BLaER1 treated with 17β-estradiol and CSF1 and Interleukin-3, amounts not matched to agents 10 nM and 100 nM (cell line): ENCODE results near the gene CACNB2.

Experiments used
- H3K27ac ChIP-seq, 11 experiments: shearing (Covaris generic); formaldehyde crosslinking; 2 replicates each; pipeline ENCODE4 v1.8.1; 2022
- H3K27me3 ChIP-seq, 11 experiments: shearing (Covaris generic); formaldehyde crosslinking; 2 replicates each; pipeline ENCODE4 v1.8.1; 2022
- H3K36me3 ChIP-seq, 11 experiments: shearing (Covaris generic); formaldehyde crosslinking; 2 replicates each; pipeline ENCODE4 v1.8.1; 2022
- H3K4me1 ChIP-seq, 10 experiments: shearing (Covaris generic); formaldehyde crosslinking; 2 replicates each; pipeline ENCODE4 v1.8.1; 2022
- H3K4me2 ChIP-seq, 11 experiments: shearing (Covaris generic); formaldehyde crosslinking; 2 replicates each; pipeline ENCODE4 v1.8.1; 2022
- H3K4me3 ChIP-seq, 10 experiments: shearing (Covaris generic); formaldehyde crosslinking; 2 replicates each; pipeline ENCODE4 v1.8.1; 2022
- H3K9ac ChIP-seq, 11 experiments: shearing (Covaris generic); formaldehyde crosslinking; 2 replicates each; pipeline ENCODE4 v1.8.1; 2022
- H3K9me3 ChIP-seq, 11 experiments: shearing (Covaris generic); formaldehyde crosslinking; replicated peaks in 1 of 11; 2 replicates each; pipeline ENCODE4 v1.8.1; 2022
- H4K20me1 ChIP-seq, 11 experiments: shearing (Covaris generic); formaldehyde crosslinking; 2 replicates each; pipeline ENCODE4 v1.8.1; 2022
- Cebpa-rat ChIP-seq, 11 experiments: shearing (Covaris generic); IDR thresholded peaks; 2 replicates each; pipeline ENCODE4 v1.8.1; 2022

Gene CACNB2

GRCh38 chr10:18523858-18524257, 383.6 kb downstream of the CACNB2 start:
- no peak for TF ChIP-seq Cebpa-rat (IDR thresholded peaks at IDR 0.05)
- Histone ChIP-seq H3K9ac (no peak overlapping the region), H3K27ac (no peak overlapping the region), H4K20me1 (no peaks in the 10 kb centered on the region), H3K4me3 (no peak overlapping the region), H3K36me3 (peaks cover 0 to 13% (median 0%) of the 10 kb centered on the region in 11 experiments; a peak in 2 of 22 replicates), H3K9me3 (peaks cover 0 to 7% (median 0%) of the 10 kb centered on the region in 11 experiments; a peak in 1 of 22 replicates), H3K27me3 (no peaks in the 10 kb centered on the region), H3K4me2 (no peak overlapping the region), H3K4me1 (peaks cover 0 to 6% (median 0%) of the 10 kb centered on the region in 10 experiments; a peak in 1 of 20 replicates)

GRCh38 chr10:18527687-18528086, 387.5 kb downstream of the CACNB2 start:
- Histone ChIP-seq H3K36me3 (peaks cover 0 to 34% (median 24%) of the 10 kb centered on the region in 11 experiments; a peak in 16 of 22 replicates), H3K4me1 (peaks cover 0 to 6% (median 0%) of the 10 kb centered on the region in 10 experiments; a peak in 1 of 20 replicates), H3K27ac (no peak overlapping the region), H3K9ac (no peak overlapping the region), H3K9me3 (peaks cover 6 to 24% (median 20%) of the 10 kb centered on the region in 11 experiments; a peak in 19 of 22 replicates), H4K20me1 (no peaks in the 10 kb centered on the region), H3K4me3 (no peak overlapping the region), H3K27me3 (no peaks in the 10 kb centered on the region), H3K4me2 (no peak overlapping the region)
- TF ChIP-seq Cebpa-rat (IDR thresholded peaks at IDR 0.05), result no peak

DNA sequence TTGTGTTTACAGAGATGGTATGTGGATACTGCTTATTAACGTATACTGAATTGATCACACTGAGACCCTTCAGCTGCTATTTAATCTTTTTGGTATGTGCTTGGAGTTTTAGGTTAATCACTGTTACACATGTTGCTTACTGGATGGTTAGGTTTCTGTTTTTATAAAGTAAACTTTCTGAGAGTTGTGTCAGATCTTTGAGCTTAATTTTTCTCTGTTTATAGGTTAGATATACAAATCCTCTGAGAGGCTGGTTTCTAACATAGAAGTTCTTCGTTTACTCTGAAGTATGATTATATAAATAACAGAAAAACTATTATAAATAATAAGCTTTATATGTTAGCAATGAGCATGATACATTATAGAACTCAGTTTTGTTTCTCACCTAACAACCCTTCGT, 388.1 kb downstream of the CACNB2 start:
- Histone ChIP-seq H3K9me3 (peaks cover 6 to 24% (median 20%) of the 10 kb centered on the region in 11 experiments; a peak in 19 of 22 replicates), H4K20me1 (no peaks in the 10 kb centered on the region), H3K27ac (no peak overlapping the region), H3K27me3 (no peaks in the 10 kb centered on the region), H3K36me3 (peaks cover 0 to 39% (median 24%) of the 10 kb centered on the region in 11 experiments; a peak in 16 of 22 replicates), H3K9ac (no peak overlapping the region), H3K4me3 (no peak overlapping the region), H3K4me1 (peaks cover 0 to 6% (median 0%) of the 10 kb centered on the region in 10 experiments; a peak in 1 of 20 replicates), H3K4me2 (no peak overlapping the region)
- no peak for TF ChIP-seq Cebpa-rat (IDR thresholded peaks at IDR 0.05)

DNA sequence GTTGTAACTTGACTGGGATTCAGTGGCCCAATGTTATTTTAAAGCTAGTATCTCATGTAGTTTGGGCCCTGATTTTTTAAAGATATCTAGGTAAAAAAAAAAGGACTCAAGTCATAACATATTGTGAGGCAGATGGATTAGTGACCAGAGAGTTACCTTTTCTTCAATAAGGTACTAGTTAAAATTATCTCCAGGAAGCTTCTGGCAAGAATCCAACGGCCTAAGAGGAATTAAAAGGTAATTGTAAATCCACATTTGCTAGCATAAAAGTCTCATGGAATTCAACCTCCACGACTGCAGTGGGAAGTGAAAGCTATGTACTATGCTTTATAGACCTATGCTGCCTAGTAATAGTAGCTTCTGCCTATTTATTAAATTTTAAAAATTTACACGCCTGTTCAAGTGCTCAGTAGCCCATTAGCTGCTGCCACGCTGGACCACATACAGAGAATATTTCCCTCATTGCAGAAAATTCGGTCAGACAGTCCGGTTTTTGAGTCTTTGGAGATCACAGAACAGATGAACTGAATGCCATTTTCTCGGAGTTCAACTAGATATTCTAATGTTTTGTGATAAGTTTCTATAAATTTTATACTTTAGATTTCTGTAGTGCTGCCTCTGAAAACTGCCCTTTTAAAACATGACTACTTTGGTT, 392.8 kb downstream of the CACNB2 start:
- Histone ChIP-seq H3K4me2 (no peak overlapping the region), H3K27ac (no peak overlapping the region), H3K4me1 (no peaks in the 10 kb centered on the region), H3K36me3 (peaks cover 10 to 70% (median 36%) of the 10 kb centered on the region in 11 experiments; a peak in 21 of 22 replicates), H3K9ac (no peak overlapping the region), H3K9me3 (peaks cover 6 to 24% (median 20%) of the 10 kb centered on the region in 11 experiments; a peak in 19 of 22 replicates), H4K20me1 (no peaks in the 10 kb centered on the region), H3K27me3 (no peaks in the 10 kb centered on the region), H3K4me3 (no peak overlapping the region)
- TF ChIP-seq Cebpa-rat (IDR thresholded peaks at IDR 0.05), result no peak

- H4K20me1 ChIP-seq, result no peaks in the 10 kb centered on the region
- no peak for TF ChIP-seq Cebpa-rat (IDR thresholded peaks at IDR 0.05)
- no peak overlapping the region for H3K27ac ChIP-seq
- H3K27me3 ChIP-seq, result no peaks in the 10 kb centered on the region
- H3K4me1 ChIP-seq, result no peaks in the 10 kb centered on the region
- no peak overlapping the region for H3K4me2 ChIP-seq
- H3K36me3 ChIP-seq, result peaks cover 13 to 78% (median 44%) of the 10 kb centered on the region in 11 experiments; a peak in 21 of 22 replicates
- H3K4me3 ChIP-seq, result no peak overlapping the region
- no peak overlapping the region for H3K9ac ChIP-seq
- H3K9me3 ChIP-seq, result peaks cover 6 to 24% (median 20%) of the 10 kb centered on the region in 11 experiments; a peak in 19 of 22 replicates
These were observed 393.7 kb downstream of the CACNB2 start for GRCh38 chr10:18533896-18534295.

DNA sequence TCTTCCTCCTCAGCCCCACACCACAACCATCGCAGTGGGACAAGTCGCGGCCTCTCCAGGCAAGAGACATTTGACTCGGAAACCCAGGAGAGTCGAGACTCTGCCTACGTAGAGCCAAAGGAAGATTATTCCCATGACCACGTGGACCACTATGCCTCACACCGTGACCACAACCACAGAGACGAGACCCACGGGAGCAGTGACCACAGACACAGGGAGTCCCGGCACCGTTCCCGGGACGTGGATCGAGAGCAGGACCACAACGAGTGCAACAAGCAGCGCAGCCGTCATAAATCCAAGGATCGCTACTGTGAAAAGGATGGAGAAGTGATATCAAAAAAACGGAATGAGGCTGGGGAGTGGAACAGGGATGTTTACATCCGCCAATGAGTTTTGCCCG, 399.1 kb downstream of the CACNB2 start:
- H3K27ac ChIP-seq, result no peak overlapping the region
- no peaks in the 10 kb centered on the region for H4K20me1 ChIP-seq
- H3K9ac ChIP-seq, result no peak overlapping the region
- no peak overlapping the region for H3K4me3 ChIP-seq
- no peaks in the 10 kb centered on the region for H3K4me1 ChIP-seq
- H3K4me2 ChIP-seq, result no peak overlapping the region
- peaks cover 43 to 84% (median 59%) of the 10 kb centered on the region in 11 experiments for H3K36me3 ChIP-seq
- H3K9me3 ChIP-seq, result no peaks in the 10 kb centered on the region
- TF ChIP-seq Cebpa-rat (IDR thresholded peaks at IDR 0.05), result no peak
- no peaks in the 10 kb centered on the region for H3K27me3 ChIP-seq

GRCh38 chr10:18540195-18540594, 400.0 kb downstream of the CACNB2 start:
- H3K4me2 ChIP-seq, result no peak overlapping the region
- no peaks in the 10 kb centered on the region for H4K20me1 ChIP-seq
- H3K9me3 ChIP-seq, result no peaks in the 10 kb centered on the region
- no peaks in the 10 kb centered on the region for H3K27me3 ChIP-seq
- H3K9ac ChIP-seq, result no peak overlapping the region
- no peak for TF ChIP-seq Cebpa-rat (IDR thresholded peaks at IDR 0.05)
- H3K36me3 ChIP-seq, result peaks cover 43 to 90% (median 66%) of the 10 kb centered on the region in 11 experiments
- H3K4me3 ChIP-seq, result no peak overlapping the region
- no peaks in the 10 kb centered on the region for H3K4me1 ChIP-seq
- H3K27ac ChIP-seq, result no peak overlapping the region

GRCh38 chr10:18542832-18543231, 402.6 kb downstream of the CACNB2 start:
- H3K4me2 ChIP-seq, result no peak overlapping the region
- H3K4me1 ChIP-seq, result peaks cover 0 to 9% (median 3%) of the 10 kb centered on the region in 10 experiments; a peak in 8 of 20 replicates
- H3K27ac ChIP-seq, result no peak overlapping the region
- no peak overlapping the region for H3K9ac ChIP-seq
- H4K20me1 ChIP-seq, result no peaks in the 10 kb centered on the region
- peaks cover 40 to 83% (median 62%) of the 10 kb centered on the region in 11 experiments for H3K36me3 ChIP-seq
- H3K27me3 ChIP-seq, result no peaks in the 10 kb centered on the region
- H3K9me3 ChIP-seq, result no peaks in the 10 kb centered on the region
- no peak overlapping the region for H3K4me3 ChIP-seq
- TF ChIP-seq Cebpa-rat (IDR thresholded peaks at IDR 0.05), result no peak

- no peak overlapping the region for H3K27ac ChIP-seq
- no peak overlapping the region for H3K9ac ChIP-seq
- peaks cover 23 to 83% (median 63%) of the 10 kb centered on the region in 11 experiments for H3K36me3 ChIP-seq
- H3K4me2 ChIP-seq, result no peak overlapping the region
- H3K27me3 ChIP-seq, result no peaks in the 10 kb centered on the region
- no peak overlapping the region for H3K4me3 ChIP-seq
- H3K4me1 ChIP-seq, result peaks cover 0 to 9% (median 3%) of the 10 kb centered on the region in 10 experiments; a peak in 8 of 20 replicates
- no peaks in the 10 kb centered on the region for H3K9me3 ChIP-seq
- no peak for TF ChIP-seq Cebpa-rat (IDR thresholded peaks at IDR 0.05)
- H4K20me1 ChIP-seq, result no peaks in the 10 kb centered on the region
These were observed 405.5 kb downstream of the CACNB2 start for GRCh38 chr10:18545621-18546305.
